OCI-LY1 (cell line): ENCODE data around the gene SIRT3.

Source experiments
- CTCF ChIP-seq: fragments of 200-600 bp; sonication (generic), shearing (Covaris generic); IDR thresholded peaks from 2 replicates; pipeline ENCODE4 v1.5.1; 2017; ENCODE audit warnings: mild to moderate bottlenecking, antibody characterized with exemption, low read length, moderate library complexity, mixed read lengths
- EZH2 ChIP-seq: fragments of 200-600 bp; sonication (generic), shearing (Covaris generic); IDR thresholded peaks from 2 replicates; pipeline ENCODE4 v1.8.0; 2017; ENCODE audit warnings: borderline replicate concordance, mixed run types, mild to moderate bottlenecking, antibody characterized with exemption, low read length, moderate library complexity, mixed read lengths

- TF ChIP-seq CTCF: no peak
- TF ChIP-seq EZH2: no peak
Measured at GRCh38 chr11:235180-235579, 962 bp downstream of the SIRT3 start.
